Calu3 (cell line): Measurements from ENCODE around the gene SFMBT2. TPM values are rescaled to one million over a fixed set of nuclear protein-coding genes. Genes with fewer than 3 reads are reported as not detected.

Experiments used
- BruUV-seq: library from RNA; stranded (reverse); fragments of 400-500 nt; replicated peaks from 2 replicates; lab custom pipeline; 2021; lab: Mats Ljungman, UMichigan
- CTCF ChIA-PET: fragments of 300-600 bp; sonication (Branson Sonifier 250); formaldehyde crosslinking; loops from one replicate; lab custom pipeline; 2022; ENCODE audit warnings: antibody characterized with exemption; lab: Charles Lee
- DNase-seq: peaks from one replicate; pipeline ENCODE4 v3.0.0; 2022
- H3K27ac Mint-ChIP-seq: one replicate; pipeline ENCODE4 v1.8.0; 2022; ENCODE audit warnings: mixed read lengths; ENCODE audit not compliant: unreplicated experiment
- H3K27me3 Mint-ChIP-seq: one replicate; pipeline ENCODE4 v1.8.0; 2022; ENCODE audit warnings: mixed read lengths; ENCODE audit not compliant: unreplicated experiment
- H3K36me3 Mint-ChIP-seq: one replicate; pipeline ENCODE4 v1.8.0; 2022; ENCODE audit warnings: mild to moderate bottlenecking, moderate library complexity, mixed read lengths; ENCODE audit not compliant: insufficient read depth, unreplicated experiment
- H3K4me1 Mint-ChIP-seq: one replicate; pipeline ENCODE4 v1.8.0; 2022; ENCODE audit warnings: mild to moderate bottlenecking, low read depth, mixed read lengths; ENCODE audit not compliant: unreplicated experiment
- H3K4me3 Mint-ChIP-seq: one replicate; pipeline ENCODE4 v1.8.0; 2022; ENCODE audit warnings: mild to moderate bottlenecking, low read depth, moderate library complexity, mixed read lengths; ENCODE audit not compliant: unreplicated experiment
- H3K9me3 Mint-ChIP-seq: one replicate; pipeline ENCODE4 v1.8.0; 2022; ENCODE audit warnings: low read depth, mixed read lengths; ENCODE audit not compliant: unreplicated experiment
- CTCF ChIP-seq: fragments of 200-600 bp; IDR thresholded peaks from one replicate; pipeline ENCODE4 v1.8.0; 2022; ENCODE audit warnings: antibody characterized with exemption; ENCODE audit not compliant: unreplicated experiment
- intact Hi-C: fragments of 100-400 bp; cut with micrococcal nuclease; formaldehyde crosslinking; loops from one replicate; pipeline ENCODE4 v1.10.0; 2022; ENCODE audit not compliant: unreplicated experiment
- total RNA-seq: library from RNA; stranded (reverse); gene quantifications from 2 replicates; pipeline ENCODE4 v1.2.3, GENCODE V29; 2022

SFMBT2 gene
- total RNA-seq, 1 experiment from 2014 or later = 0.64 TPM

GRCh38 chr10:7298495-7298894 is 112.3 kb downstream of the SFMBT2 start:
- DNase-seq = no peak
- Mint-ChIP-seq H3K4me1 (no peaks in the 10 kb centered on the region), H3K27ac (no peak overlapping the region), H3K4me3 (no peak overlapping the region), H3K36me3 (no peaks in the 10 kb centered on the region), H3K27me3 (peaks cover 81% of the 10 kb centered on the region), H3K9me3 (no peaks in the 10 kb centered on the region)
- TF ChIP-seq CTCF = no peak
- intact Hi-C loops = no loop called here
- CTCF ChIA-PET = no interaction called here
- BruUV-seq = no TSS peak

GRCh38 chr10:7297094-7297493 is 113.7 kb downstream of the SFMBT2 start:
- intact Hi-C loops = no loop called here
- no peak for DNase-seq
- Mint-ChIP-seq H3K4me1 (no peaks in the 10 kb centered on the region), H3K36me3 (no peaks in the 10 kb centered on the region), H3K27me3 (peaks cover 69% of the 10 kb centered on the region), H3K27ac (no peak overlapping the region), H3K4me3 (no peak overlapping the region), H3K9me3 (no peaks in the 10 kb centered on the region)
- no TSS peak for BruUV-seq
- CTCF ChIA-PET = no interaction called here
- no peak for TF ChIP-seq CTCF

GRCh38 chr10:7296648-7297047 is 114.2 kb downstream of the SFMBT2 start:
- Mint-ChIP-seq H3K4me3 (no peak overlapping the region), H3K27me3 (peaks cover 68% of the 10 kb centered on the region), H3K27ac (no peak overlapping the region), H3K36me3 (no peaks in the 10 kb centered on the region), H3K4me1 (no peaks in the 10 kb centered on the region), H3K9me3 (no peaks in the 10 kb centered on the region)
- TF ChIP-seq CTCF = no peak
- no peak for DNase-seq
- intact Hi-C loops = no loop called here
- BruUV-seq = no TSS peak
- CTCF ChIA-PET = no interaction called here

- BruUV-seq = no TSS peak
- H3K27ac Mint-ChIP-seq = no peak overlapping the region
- no peaks in the 10 kb centered on the region for H3K9me3 Mint-ChIP-seq
- no peak for TF ChIP-seq CTCF
- intact Hi-C loops = no loop called here
- no peaks in the 10 kb centered on the region for H3K36me3 Mint-ChIP-seq
- CTCF ChIA-PET = no interaction called here
- peaks cover 68% of the 10 kb centered on the region for H3K27me3 Mint-ChIP-seq
- H3K4me3 Mint-ChIP-seq = no peak overlapping the region
- DNase-seq = no peak
- no peaks in the 10 kb centered on the region for H3K4me1 Mint-ChIP-seq
These were observed 114.8 kb downstream of the SFMBT2 start for GRCh38 chr10:7296076-7296475.
